H1 (cell line): Measurements from ENCODE around the gene DYNC2H1. TPM values are rescaled to one million over a fixed set of nuclear protein-coding genes. Genes with fewer than 3 reads are reported as not detected.

Source experiments
- BCL11A ChIP-seq, 2 experiments: IDR thresholded peaks; one replicate each; pipeline ENCODE4 v1.6.1; 2011; ENCODE audit warnings: low read depth in 2 of 2, low read length in 2 of 2, mild to moderate bottlenecking in 2 of 2
- GABPA ChIP-seq: IDR thresholded peaks from 2 replicates; pipeline ENCODE4 v1.6.1; 2011; ENCODE audit warnings: mild to moderate bottlenecking, low read length, moderate library complexity, borderline replicate concordance; ENCODE audit not compliant: insufficient read depth
- SIX5 ChIP-seq: IDR thresholded peaks from 2 replicates; pipeline ENCODE4 v1.6.1; 2011; ENCODE audit warnings: mild to moderate bottlenecking, low read depth, low read length
- polyA plus RNA-seq, 7 experiments: library from polyadenylated mRNA; depleted of rRNA in 3 of 7; stranded (reverse) in 5 of 7; unstranded in 2 of 7; fragments of >200 nt in 5 of 7; fragments of 200-250 nt in 2 of 7; gene quantifications; 1 replicate in 5 of 7; 2 replicates in 1 of 7; 4 replicates in 1 of 7; pipeline versions ENCODE4 v1.2.1 to v1.2.3, GENCODE V29; 2011 to 2013; ENCODE audit warnings: missing spikeins in 2 of 7, mixed read lengths in 2 of 7
- total RNA-seq: library from RNA; stranded (reverse); fragmentation: NEBNext Ultra II Directional; extraction: Animal tissue kit (Norgen Biotek cat#: 25700); gene quantifications from 2 replicates; pipeline ENCODE4 v1.2.1, GENCODE V29; 2021

DYNC2H1 gene
- total and polyA plus RNA-seq, 2 of the 8 experiments (the other 6 are each of a cell fraction or from before 2014, with no cell fraction given) = 6.2 to 12.0 TPM

DNA sequence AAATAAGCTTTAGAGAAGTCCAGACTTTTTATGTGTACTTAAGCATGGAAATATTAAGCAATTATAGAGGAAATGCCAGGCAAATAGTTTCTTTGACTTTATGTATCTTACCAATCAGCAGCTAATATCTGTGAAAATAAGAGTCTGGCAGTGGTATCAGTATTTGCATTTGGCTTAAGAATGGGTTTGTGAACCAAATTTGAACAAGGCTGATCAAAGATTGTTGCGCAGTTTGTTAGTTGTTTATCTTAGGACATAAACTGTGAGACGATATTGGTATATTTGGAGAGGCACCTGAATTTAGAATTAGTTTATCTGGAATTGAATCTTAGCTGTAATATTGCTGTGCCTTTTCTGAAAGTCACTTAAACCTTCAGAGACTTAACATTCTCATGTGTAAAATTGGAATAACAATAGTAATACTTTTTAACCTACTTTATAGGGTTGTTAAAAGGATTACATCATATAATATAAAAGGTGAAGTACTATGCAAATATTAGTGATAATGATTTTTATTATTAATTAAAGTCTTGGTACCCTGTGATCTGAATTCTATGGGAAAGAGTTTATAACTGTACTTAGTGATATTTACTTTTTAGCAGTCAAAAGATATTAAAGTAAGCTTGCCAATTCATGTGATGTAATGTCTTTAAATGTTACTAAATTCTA lies 66.4 kb downstream of the DYNC2H1 start (continued):
- TF ChIP-seq SIX5 (no peak), BCL11A (IDR thresholded peaks at IDR 0.05; ENCODE audit: low read depth in 2 of 2, low read length in 2 of 2) (no peak), GABPA (no peak)
